ENCODE measurements around the gene FAM131B.
"Not testable (repeated sequence)": the region's sequence is repeated elsewhere in the genome, so short reads cannot be mapped to it uniquely, and the experiment has no call there.

Gene FAM131B

GRCh38 chr7:143362131-143363015, at the start of gene FAM131B:
Gene FAM131B, minus strand, starts transcription at chr7:143362713. Its CDS starts 110 bp downstream, at chr7:143362603.
- peak; percentile 66 for DNase-seq

GRCh38 chr7:143411976-143412708, 49.6 kb upstream of the FAM131B start:
- DNase-seq: no peak

GRCh38 chr7:143410521-143411004, 48.0 kb upstream of the FAM131B start:
- peak; percentile 3 for DNase-seq

GRCh38 chr7:143408686-143409561, 46.4 kb upstream of the FAM131B start, which contains the start of gene EPHA1:
Gene EPHA1, minus strand, starts transcription at chr7:143408856. Its CDS starts 51 bp downstream, at chr7:143408805.
- DNase-seq: peak; percentile 1

- no peak for DNase-seq
These were observed 45.8 kb upstream of the FAM131B start for GRCh38 chr7:143408252-143408685.

GRCh38 chr7:143407287-143408251, 45.1 kb upstream of the FAM131B start:
- DNase-seq: no peak

- DNase-seq: no peak
These were observed 43.5 kb upstream of the FAM131B start for GRCh38 chr7:143406002-143406357.

- no peak for DNase-seq
These were observed 42.9 kb upstream of the FAM131B start for GRCh38 chr7:143405173-143406001.

GRCh38 chr7:143402233-143402632, 39.7 kb upstream of the FAM131B start:
- not testable (repeated sequence) for DNase-seq

- DNase-seq: no peak
These were observed 38.8 kb upstream of the FAM131B start for GRCh38 chr7:143401265-143401664.

GRCh38 chr7:143399642-143400041, 37.1 kb upstream of the FAM131B start:
- DNase-seq: no peak

- no peak for DNase-seq
These were observed 36.6 kb upstream of the FAM131B start for GRCh38 chr7:143399151-143399550.

- no peak for DNase-seq
These were observed 36.1 kb upstream of the FAM131B start for GRCh38 chr7:143398616-143399015.

GRCh38 chr7:143397710-143398530, 35.4 kb upstream of the FAM131B start:
- DNase-seq: no peak

GRCh38 chr7:143396625-143397556, 34.4 kb upstream of the FAM131B start:
- DNase-seq: no peak

- DNase-seq: no peak
These were observed 33.7 kb upstream of the FAM131B start for GRCh38 chr7:143396182-143396581.

GRCh38 chr7:143395187-143396149, 33.0 kb upstream of the FAM131B start:
- peak; percentile 19 for DNase-seq

All from midbrain (tissue), 1 donor.